Muscle of leg (tissue), 11 donors: ENCODE results near the gene EIF2S3. TPM values are rescaled to one million over a fixed set of nuclear protein-coding genes. Genes with fewer than 3 reads are reported as not detected.
A peak's percentile ranks its signal among the peaks of the same experiment; 100 is the strongest.

Source experiments
- DNase-seq: peaks from one replicate; pipeline ENCODE4 v3.0.0; 2013
- H3K27ac ChIP-seq: one replicate; pipeline ENCODE4 v1.5.1; 2013; ENCODE audit warnings: mild to moderate bottlenecking, low read length, control low read depth
- H3K27me3 ChIP-seq: one replicate; pipeline ENCODE4 v1.6.1; 2013; ENCODE audit warnings: low read length; ENCODE audit not compliant: control insufficient read depth, insufficient read depth
- H3K36me3 ChIP-seq: one replicate; pipeline ENCODE4 v1.6.1; 2013; ENCODE audit warnings: low read length; ENCODE audit not compliant: control insufficient read depth, insufficient read depth
- H3K4me1 ChIP-seq: one replicate; pipeline ENCODE4 v1.6.1; 2013; ENCODE audit warnings: low read length; ENCODE audit not compliant: control insufficient read depth, insufficient read depth
- H3K4me3 ChIP-seq: one replicate; pipeline ENCODE4 v1.5.1; 2013; ENCODE audit warnings: low read length, control low read depth
- H3K9me3 ChIP-seq: replicated peaks from 2 replicates; pipeline ENCODE4 v1.6.1; 2013; ENCODE audit warnings: low read depth, low read length; ENCODE audit not compliant: control insufficient read depth
- WGBS: methylation state at CpG from one replicate; pipeline ENCODE4 v1.1.5; 2013; ENCODE audit warnings: missing lambda C conversion rate; ENCODE audit not compliant: insufficient coverage; 5-methylcytosine and 5-hydroxymethylcytosine counted together
- polyA plus RNA-seq, 8 donors: library from polyadenylated mRNA; unstranded; fragments of 120-200 nt; gene quantifications; one replicate each; pipeline versions ENCODE4 v1.2.1 to v1.2.3, GENCODE V29; 2013; ENCODE audit warnings: inconsistent platforms in 1 of 8, low replicate concordance in 1 of 8; ENCODE audit not compliant: insufficient read length in 8 of 8, insufficient read depth in 1 of 8
- total RNA-seq: library from RNA; stranded (reverse); fragments of 120-200 nt; gene quantifications from one replicate; pipeline ENCODE4 v1.2.4, GENCODE V29; 2013

The EIF2S3 gene
- total and polyA plus RNA-seq, 9 donors, result 105 to 144 (median 116) TPM

DNA sequence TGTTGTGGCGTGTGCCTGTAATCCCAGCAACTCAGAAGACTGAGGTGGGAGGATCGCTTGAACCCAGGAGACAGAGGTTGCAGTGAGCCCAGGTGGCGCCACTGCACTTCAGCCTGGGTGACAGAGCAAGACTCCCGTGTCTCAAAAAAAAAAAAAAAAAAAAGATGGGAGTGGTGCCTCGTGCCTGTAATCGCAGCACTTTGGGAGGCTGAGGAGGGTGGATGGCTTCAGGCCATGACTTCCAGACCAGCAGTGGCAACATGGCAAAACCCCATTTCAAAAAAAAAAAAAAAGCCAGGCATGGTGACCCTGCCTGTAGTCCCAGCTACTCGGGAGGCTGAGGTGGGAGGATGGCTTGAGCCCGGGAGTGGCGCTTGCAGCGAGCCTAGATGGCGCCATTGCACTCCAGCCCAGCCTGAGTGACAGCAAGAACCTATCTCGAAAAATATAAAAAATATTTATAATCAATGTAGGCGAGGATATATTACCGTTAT lies 27.0 kb downstream of the EIF2S3 start:
- H3K4me1 ChIP-seq, result no peaks in the 10 kb centered on the region
- DNase-seq, result peak; percentile 61

DNA sequence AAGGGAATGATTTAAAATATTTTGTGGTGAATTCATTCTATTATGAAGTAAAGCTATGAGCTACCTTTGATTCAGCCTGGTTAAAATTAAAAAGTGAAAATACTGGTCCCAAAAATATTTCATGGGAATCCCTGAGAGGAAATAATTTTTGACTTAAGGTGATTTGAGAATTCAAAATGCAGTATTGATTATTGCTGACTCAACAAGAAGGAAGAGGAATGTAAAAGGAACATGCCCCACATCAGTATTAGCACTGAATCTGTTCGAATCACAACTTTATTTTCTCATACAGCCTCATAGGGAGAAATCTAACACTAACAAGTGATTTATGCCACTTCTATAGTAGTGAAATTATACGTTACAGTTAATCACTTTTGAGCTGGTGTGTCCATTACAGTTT lies 27.7 kb downstream of the EIF2S3 start:
- no peak overlapping the region for H3K4me3 ChIP-seq
- no peaks in the 10 kb centered on the region for H3K9me3 ChIP-seq
- H3K27me3 ChIP-seq, result peaks cover 12% of the 10 kb centered on the region
- no peaks in the 10 kb centered on the region for H3K4me1 ChIP-seq
- no CpG with 5 or more reads among the region's 2 CpGs for WGBS
- no peak for DNase-seq
- H3K27ac ChIP-seq, result no peak overlapping the region
- H3K36me3 ChIP-seq, result peaks cover 1% of the 10 kb centered on the region

More for the DNA sequence above, 27.0 kb downstream of the EIF2S3 start:
- Histone ChIP-seq H3K36me3 (peaks cover 6% of the 10 kb centered on the region), H3K27me3 (peaks cover 10% of the 10 kb centered on the region), H3K9me3 (no peaks in the 10 kb centered on the region), H3K27ac (no peak overlapping the region), H3K4me3 (no peak overlapping the region)
- WGBS, result 0% methylated on average over 1 of the region's 14 CpGs

DNA sequence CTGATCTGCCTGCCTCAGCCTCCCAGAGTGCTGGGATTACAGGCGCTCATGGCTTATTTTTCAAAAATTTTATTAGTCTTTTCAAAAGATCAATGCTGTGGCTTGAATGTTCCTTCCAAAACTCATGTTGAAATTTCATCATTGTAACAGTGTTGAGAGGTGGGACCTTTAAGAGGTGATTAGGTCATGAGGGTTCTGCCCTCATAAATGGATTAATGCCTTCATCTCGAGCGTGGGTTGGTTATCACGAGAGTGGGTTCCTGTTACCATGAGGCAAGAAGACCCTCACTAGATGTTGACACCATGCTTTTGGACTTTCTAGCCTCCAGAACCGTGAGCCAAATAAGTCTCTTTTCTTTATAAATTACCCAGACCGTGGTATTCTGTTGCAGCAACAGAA lies 30.3 kb downstream of the EIF2S3 start:
- H3K27me3 ChIP-seq, result peaks cover 19% of the 10 kb centered on the region
- H3K36me3 ChIP-seq, result no peaks in the 10 kb centered on the region
- H3K4me3 ChIP-seq, result no peak overlapping the region
- no peak for DNase-seq
- 67% methylated on average over 4 of the region's 6 CpGs for WGBS
- H3K4me1 ChIP-seq, result no peaks in the 10 kb centered on the region
- no peaks in the 10 kb centered on the region for H3K9me3 ChIP-seq
- no peak overlapping the region for H3K27ac ChIP-seq

DNA sequence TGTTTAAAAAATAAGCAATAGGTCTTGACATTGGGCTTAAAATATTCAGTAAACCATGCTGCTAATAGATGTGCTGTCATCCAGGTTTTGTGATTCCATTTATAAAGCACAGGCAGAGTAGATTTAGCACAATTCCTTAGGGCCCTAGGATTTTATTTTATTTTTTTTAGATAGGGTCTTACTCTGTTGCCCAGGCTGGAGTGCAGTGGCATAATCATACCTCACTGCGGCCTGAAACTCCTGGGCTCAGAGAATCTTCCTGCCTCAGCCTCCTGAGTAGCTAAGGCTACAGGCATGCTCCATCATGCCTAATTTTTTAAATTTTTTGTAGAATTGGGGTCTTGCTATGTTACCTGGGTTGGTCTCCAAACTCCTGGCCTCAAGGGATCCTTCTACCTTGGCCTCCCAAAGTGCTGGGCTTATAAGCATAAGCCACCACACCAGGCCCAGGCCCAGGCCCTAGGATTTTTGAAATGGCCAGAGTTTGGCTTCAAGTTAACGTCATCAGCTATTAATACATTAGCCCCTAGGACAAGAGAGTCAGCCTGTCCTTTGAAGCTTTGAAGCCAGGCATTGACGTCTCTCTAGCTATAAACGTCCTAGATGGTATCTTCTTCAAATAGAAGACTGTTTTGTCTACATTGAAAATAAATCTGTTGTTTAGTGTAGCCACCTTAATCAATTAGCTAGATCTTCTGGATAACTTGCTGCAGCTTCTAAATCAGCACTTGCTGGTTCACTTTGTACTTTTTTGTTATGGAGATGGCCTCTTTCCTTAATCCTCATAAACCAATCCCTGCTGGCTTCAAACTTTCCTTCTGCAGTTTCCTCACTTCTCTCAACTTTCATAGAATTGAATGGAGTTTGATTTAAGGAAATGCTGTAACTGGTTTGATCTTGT lies 35.8 kb downstream of the EIF2S3 start:
- Histone ChIP-seq H3K27me3 (peaks cover 27% of the 10 kb centered on the region), H3K27ac (no peak overlapping the region), H3K4me3 (no peak overlapping the region), H3K36me3 (no peaks in the 10 kb centered on the region), H3K4me1 (no peaks in the 10 kb centered on the region), H3K9me3 (no peaks in the 10 kb centered on the region)
- no CpG with 5 or more reads among the region's 4 CpGs for WGBS
- DNase-seq, result no peak

DNA sequence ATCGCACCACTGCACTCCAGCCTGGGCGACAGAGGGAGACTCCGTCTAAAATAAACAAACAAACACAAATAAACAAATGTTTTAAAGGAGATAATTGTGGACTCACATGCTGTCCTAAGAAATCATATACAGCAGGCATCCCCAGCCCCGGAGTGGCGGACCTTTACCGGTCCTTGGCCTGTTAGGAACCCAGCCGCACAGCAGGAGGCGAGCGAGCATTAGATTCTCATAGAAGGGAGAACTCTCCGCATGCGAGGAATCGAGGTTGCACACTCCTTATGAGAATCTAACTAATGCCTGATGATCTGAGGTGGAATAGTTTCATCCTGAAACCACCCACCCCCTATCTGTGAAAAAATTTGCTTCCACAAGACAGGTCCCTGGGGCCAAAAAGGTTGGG lies 39.0 kb downstream of the EIF2S3 start:
- 77% methylated on average over 7 of the region's 12 CpGs for WGBS

DNA sequence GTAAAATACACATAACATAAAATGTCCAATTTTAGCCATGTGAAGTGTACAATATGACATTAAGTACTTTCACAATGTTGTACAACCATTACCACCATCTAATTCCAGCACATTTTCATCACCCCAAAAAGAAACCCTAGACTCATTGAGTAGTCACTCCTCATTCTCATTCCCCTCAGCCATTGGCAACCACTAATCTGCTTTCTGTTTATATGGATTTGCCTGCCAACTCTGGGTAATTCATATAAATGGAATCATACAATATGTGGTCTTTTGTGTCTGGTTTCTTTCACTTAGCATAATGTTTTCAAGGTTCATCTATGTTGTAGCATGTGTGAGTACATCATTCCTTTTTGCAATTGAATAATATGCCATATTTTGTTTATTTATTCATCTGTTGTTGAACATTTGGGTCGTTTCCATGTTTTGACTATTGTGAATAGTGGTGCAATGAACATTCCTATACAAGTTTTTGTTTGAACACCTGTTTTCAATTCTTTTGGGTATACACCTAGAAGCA lies 43.0 kb downstream of the EIF2S3 start:
- Histone ChIP-seq H3K4me3 (no peak overlapping the region), H3K9me3 (no peaks in the 10 kb centered on the region), H3K4me1 (no peaks in the 10 kb centered on the region), H3K27me3 (peaks cover 25% of the 10 kb centered on the region), H3K27ac (no peak overlapping the region), H3K36me3 (no peaks in the 10 kb centered on the region)
- WGBS, result no CpG with 5 or more reads among the region's 1 CpG
- no peak for DNase-seq

More for the DNA sequence above, 39.0 kb downstream of the EIF2S3 start:
- Histone ChIP-seq H3K4me3 (no peak overlapping the region), H3K4me1 (no peaks in the 10 kb centered on the region), H3K9me3 (no peaks in the 10 kb centered on the region), H3K27me3 (peaks cover 26% of the 10 kb centered on the region), H3K36me3 (no peaks in the 10 kb centered on the region), H3K27ac (no peak overlapping the region)
- no peak for DNase-seq

DNA sequence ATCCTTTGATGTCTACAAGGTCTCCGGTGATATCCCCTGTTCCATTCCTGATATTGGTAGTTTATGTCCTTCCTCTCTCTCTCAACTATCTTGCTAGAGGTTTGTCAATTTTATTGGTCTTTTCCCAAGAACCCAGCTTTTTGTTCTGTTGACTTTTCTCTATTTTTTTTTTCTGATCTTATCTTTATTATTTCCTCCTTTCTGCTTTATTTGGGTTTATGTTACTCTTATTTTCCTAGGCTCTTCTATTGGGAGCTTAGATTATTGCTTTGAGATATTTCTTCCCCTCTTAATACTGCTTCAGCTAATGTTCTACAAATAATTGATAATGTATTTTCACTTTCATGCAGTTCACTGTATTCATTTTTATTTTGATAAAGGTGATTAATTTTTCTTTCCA lies 44.2 kb downstream of the EIF2S3 start:
- no peaks in the 10 kb centered on the region for H3K4me1 ChIP-seq
- peaks cover 20% of the 10 kb centered on the region for H3K27me3 ChIP-seq
- no peak overlapping the region for H3K4me3 ChIP-seq
- no peak overlapping the region for H3K27ac ChIP-seq
- DNase-seq, result no peak
- WGBS, result no CpG with 5 or more reads among the region's 1 CpG
- no peaks in the 10 kb centered on the region for H3K36me3 ChIP-seq
- H3K9me3 ChIP-seq, result no peaks in the 10 kb centered on the region

DNA sequence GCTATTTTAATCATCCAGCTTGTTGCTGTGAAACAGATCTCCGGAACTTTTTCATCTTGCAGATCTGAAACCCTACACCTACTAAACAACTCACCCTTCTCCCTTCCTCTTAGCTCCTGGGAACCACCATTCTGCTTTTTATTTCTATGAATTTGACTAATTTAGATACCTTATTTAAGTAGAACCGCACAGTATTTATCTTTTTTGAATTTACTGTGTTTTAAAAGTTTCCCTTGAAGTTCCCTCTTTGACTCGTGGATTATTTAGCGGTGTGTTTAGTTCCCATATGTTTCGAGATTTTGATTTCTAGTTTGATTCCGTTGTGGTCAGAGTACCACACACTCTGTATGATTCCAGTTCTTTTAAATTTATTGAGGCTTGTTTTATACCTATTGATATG lies 44.6 kb downstream of the EIF2S3 start:
- WGBS, result no CpG with 5 or more reads among the region's 6 CpGs
- no peaks in the 10 kb centered on the region for H3K36me3 ChIP-seq
- DNase-seq, result no peak
- peaks cover 19% of the 10 kb centered on the region for H3K27me3 ChIP-seq
- no peaks in the 10 kb centered on the region for H3K4me1 ChIP-seq
- H3K4me3 ChIP-seq, result no peak overlapping the region
- H3K9me3 ChIP-seq, result no peaks in the 10 kb centered on the region
- no peak overlapping the region for H3K27ac ChIP-seq

DNA sequence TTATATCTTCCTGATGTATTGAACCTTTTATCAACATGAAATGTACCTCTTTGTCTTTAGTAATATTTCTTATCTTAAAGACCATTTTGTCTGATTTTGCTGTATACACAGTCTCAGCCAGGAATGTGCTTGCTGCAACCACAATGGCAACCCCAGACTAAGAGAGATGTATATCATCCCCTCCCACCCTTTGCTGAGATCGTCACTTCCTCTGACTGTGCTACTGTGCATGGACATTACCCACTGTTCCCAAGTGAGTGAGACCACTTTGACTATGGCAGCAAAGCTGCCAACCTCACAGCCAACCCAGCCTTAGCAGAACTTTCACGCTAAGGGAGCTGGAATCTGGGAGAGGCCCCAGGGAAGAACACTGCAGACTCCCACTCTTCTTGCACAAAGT lies 46.0 kb downstream of the EIF2S3 start:
- WGBS, result no CpG with 5 or more reads among the region's 2 CpGs
- no peak for DNase-seq
- Histone ChIP-seq H3K4me3 (no peak overlapping the region), H3K36me3 (no peaks in the 10 kb centered on the region), H3K27me3 (peaks cover 19% of the 10 kb centered on the region), H3K9me3 (no peaks in the 10 kb centered on the region), H3K4me1 (no peaks in the 10 kb centered on the region), H3K27ac (no peak overlapping the region)

DNA sequence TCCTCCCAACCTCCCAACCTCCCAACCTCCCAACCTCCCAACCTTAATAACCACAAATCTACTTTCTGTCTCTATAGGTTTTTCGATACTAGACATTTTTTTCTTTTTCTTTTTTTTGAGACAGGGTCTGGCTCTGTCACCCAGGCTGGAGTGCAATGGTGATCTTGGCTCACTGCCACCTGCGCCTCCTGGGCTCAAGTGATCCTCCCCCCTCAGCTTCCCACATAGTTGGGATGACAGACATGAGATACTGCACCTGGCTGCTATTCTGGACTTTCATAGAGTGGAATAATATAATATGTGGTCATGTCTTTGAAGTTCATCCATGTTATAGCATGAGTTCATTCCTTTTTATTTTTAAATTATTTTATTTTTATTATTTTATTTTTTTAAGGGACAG lies 55.3 kb downstream of the EIF2S3 start:
- H3K9me3 ChIP-seq, result no peaks in the 10 kb centered on the region
- no peaks in the 10 kb centered on the region for H3K4me1 ChIP-seq
- no peaks in the 10 kb centered on the region for H3K36me3 ChIP-seq
- peak; percentile 16 for DNase-seq
- WGBS, result 80% methylated on average over 1 of the region's 2 CpGs
- H3K27ac ChIP-seq, result no peak overlapping the region
- H3K4me3 ChIP-seq, result no peak overlapping the region
- H3K27me3 ChIP-seq, result peaks cover 23% of the 10 kb centered on the region
